SK-N-SH (cell line): ENCODE measurements around the gene DAPP1. TPM values are rescaled to one million over a fixed set of nuclear protein-coding genes. Genes with fewer than 3 reads are reported as not detected.

Source experiments
- CTCF ChIA-PET: fragments of 300-600, 350-600 bp; formaldehyde crosslinking; extraction: SDS; loops from one replicate; lab custom pipeline; 2021; lab: Yijun Ruan, JAX
- POLR2A ChIA-PET: fragments of 350-600 bp; sonication (Branson Sonifier 250); formaldehyde crosslinking; extraction: SDS; loops from one replicate; lab custom pipeline; 2020; ENCODE audit warnings: antibody characterized with exemption, inconsistent platforms; lab: Yijun Ruan, JAX
- DNase-seq: peaks from one replicate; pipeline ENCODE4 v3.0.0; 2012
- H2AFZ ChIP-seq: fragments of 200-600 bp; sonication (generic); 2 replicates; pipeline ENCODE4 v1.8.1; 2016; ENCODE audit warnings: antibody characterized with exemption, mild to moderate bottlenecking, low read depth
- H3F3A ChIP-seq: fragments of 200-600 bp; sonication (generic); replicated peaks from 2 replicates; pipeline ENCODE3; 2016; ENCODE audit warnings: antibody characterized with exemption, mild to moderate bottlenecking; ENCODE audit not compliant: insufficient read depth
- H3K27ac ChIP-seq, 2 experiments: fragments of 200-500 bp in 1 of 2; fragments of 200-600 bp in 1 of 2; sonication (Bioruptor generic) in 1 of 2; sonication (generic), shearing (Covaris generic) in 1 of 2; 2 replicates each; pipeline versions ENCODE4 v1.5.1 to v1.6.1; 2014 to 2016; ENCODE audit warnings: low read depth in 2 of 2, inconsistent platforms in 1 of 2, low read length in 1 of 2, mild to moderate bottlenecking in 1 of 2, mixed read lengths in 1 of 2
- H3K27me3 ChIP-seq: fragments of 200-600 bp; sonication (generic), shearing (Covaris generic); 2 replicates; pipeline ENCODE4 v1.6.1; 2016; ENCODE audit warnings: mixed run types; ENCODE audit not compliant: insufficient read depth
- H3K36me3 ChIP-seq, 2 experiments: fragments of 200-500 bp in 1 of 2; fragments of 200-600 bp in 1 of 2; sonication (Bioruptor generic) in 1 of 2; sonication (generic) in 1 of 2; replicated peaks in 1 of 2; 2 replicates each; pipeline versions ENCODE3 to v1.5.1; 2014 to 2016; ENCODE audit warnings: low read length in 1 of 2, mild to moderate bottlenecking in 1 of 2; ENCODE audit not compliant: insufficient read depth in 2 of 2, control insufficient read depth in 1 of 2
- H3K4me1 ChIP-seq, 2 experiments: fragments of 200-500 bp in 1 of 2; fragments of 200-600 bp in 1 of 2; sonication (Bioruptor generic) in 1 of 2; sonication (generic), shearing (Covaris generic) in 1 of 2; 2 replicates each; pipeline versions ENCODE4 v1.5.1 to v1.6.1; 2014 to 2016; ENCODE audit warnings: low read depth in 1 of 2, low read length in 1 of 2, mixed run types in 1 of 2; ENCODE audit not compliant: insufficient read depth in 2 of 2, control insufficient read depth in 1 of 2
- H3K4me2 ChIP-seq: fragments of 200-600 bp; sonication (generic), shearing (Covaris generic); 2 replicates; pipeline ENCODE4 v1.6.1; 2017; ENCODE audit warnings: mixed run types
- H3K4me3 ChIP-seq, 2 experiments: fragments of 200-500 bp in 1 of 2; fragments of 200-600 bp in 1 of 2; sonication (Bioruptor generic) in 1 of 2; sonication (generic), shearing (Covaris generic) in 1 of 2; 2 replicates each; pipeline versions ENCODE4 v1.5.1 to v1.8.1; 2014 to 2016; ENCODE audit warnings: low read depth in 2 of 2, inconsistent platforms in 1 of 2, low read length in 1 of 2, mild to moderate bottlenecking in 1 of 2, mixed read lengths in 1 of 2, moderate library complexity in 1 of 2
- H3K79me2 ChIP-seq: fragments of 200-600 bp; sonication (generic); 2 replicates; pipeline ENCODE4 v1.8.1; 2017; ENCODE audit warnings: mild to moderate bottlenecking; ENCODE audit not compliant: insufficient read depth
- H3K9ac ChIP-seq: fragments of 200-600 bp; sonication (generic); 2 replicates; pipeline ENCODE4 v1.6.1; 2017; ENCODE audit warnings: mixed run types
- H3K9me2 ChIP-seq: fragments of 200-600 bp; sonication (generic); 2 replicates; pipeline ENCODE4 v1.6.1; 2017; ENCODE audit warnings: mixed run types
- H3K9me3 ChIP-seq: fragments of 200-600 bp; sonication (generic); 2 replicates; pipeline ENCODE4 v1.6.1; 2017; ENCODE audit warnings: mixed run types, mild to moderate bottlenecking, moderate library complexity
- H4K20me1 ChIP-seq: fragments of 200-600 bp; sonication (generic); 2 replicates; pipeline ENCODE4 v1.6.1; 2017; ENCODE audit warnings: mild to moderate bottlenecking, mixed run types; ENCODE audit not compliant: insufficient read depth
- CHD2 ChIP-seq: fragments of 150-350 bp; IDR thresholded peaks from 2 replicates; pipeline ENCODE4 v1.6.1; 2018; ENCODE audit warnings: low read length; ENCODE audit not compliant: partially characterized antibody
- FOXJ3 ChIP-seq: sonication (generic); formaldehyde crosslinking; IDR thresholded peaks from 2 replicates; pipeline ENCODE4 v1.5.1; 2020; ENCODE audit warnings: mild to moderate bottlenecking, missing genetic modification reagents
- GATA2 ChIP-seq: sonication (generic); formaldehyde crosslinking; IDR thresholded peaks from 2 replicates; pipeline ENCODE4 v1.5.0; 2020; ENCODE audit warnings: mild to moderate bottlenecking, missing genetic modification reagents
- MEF2A ChIP-seq: IDR thresholded peaks from 2 replicates; pipeline ENCODE4 v1.4.0; 2012; ENCODE audit warnings: low read depth, borderline replicate concordance
- NFIC ChIP-seq: IDR thresholded peaks from 2 replicates; pipeline ENCODE4 v1.4.0; 2012; ENCODE audit warnings: borderline replicate concordance
- NRF1 ChIP-seq: IDR thresholded peaks from 2 replicates; pipeline ENCODE4 v1.6.1; 2012; ENCODE audit warnings: low read depth, mild to moderate bottlenecking, low read length
- PBX3 ChIP-seq: IDR thresholded peaks from 2 replicates; pipeline ENCODE4; 2012
- POLR2AphosphoS5 ChIP-seq: IDR thresholded peaks from 2 replicates; pipeline ENCODE4 v1.6.1; 2012; ENCODE audit warnings: low read depth, low read length
- RAD21 ChIP-seq: IDR thresholded peaks from 2 replicates; pipeline ENCODE4 v1.6.1; 2012; ENCODE audit warnings: mild to moderate bottlenecking, low read length
- RFX5 ChIP-seq: IDR thresholded peaks from 2 replicates; pipeline ENCODE4 v1.6.1; 2012; ENCODE audit warnings: mild to moderate bottlenecking, improper control_type of control experiment, low read length
- RXRA ChIP-seq: IDR thresholded peaks from 2 replicates; pipeline ENCODE4 v1.4.0; 2012; ENCODE audit warnings: low read depth, mild to moderate bottlenecking, borderline replicate concordance
- SMC3 ChIP-seq: IDR thresholded peaks from 2 replicates; pipeline ENCODE4 v1.6.1; 2012; ENCODE audit warnings: low read depth, low read length, improper control_type of control experiment
- TAF1 ChIP-seq: IDR thresholded peaks from 2 replicates; pipeline ENCODE4 v1.6.1; 2012; ENCODE audit warnings: low read depth, mild to moderate bottlenecking, low read length, moderate library complexity, borderline replicate concordance
- USF1 ChIP-seq: IDR thresholded peaks from 2 replicates; pipeline ENCODE4 v1.4.0; 2012; ENCODE audit warnings: low read depth, borderline replicate concordance
- USF2 ChIP-seq: fragments of 150-350 bp; IDR thresholded peaks from 2 replicates; pipeline ENCODE4 v1.6.1; 2017; ENCODE audit warnings: antibody characterized with exemption, low read length, low read depth, borderline replicate concordance
- YY1 ChIP-seq: IDR thresholded peaks from 2 replicates; pipeline ENCODE4 v1.4.0; 2012; ENCODE audit warnings: low read depth, mild to moderate bottlenecking
- WGBS: methylation state at CpG from one replicate; pipeline ENCODE4 v1.1.6; 2017; ENCODE audit warnings: low lambda C conversion rate; 5-methylcytosine and 5-hydroxymethylcytosine counted together
- polyA plus RNA-seq, 3 experiments: library from polyadenylated mRNA; depleted of rRNA; stranded (reverse); fragments of >200 nt; gene quantifications; 2 replicates each; pipeline ENCODE4 v1.2.3, GENCODE V29; 2012
- TF ChIP-seq, protein P1 (sequence below): fragments of 150-350 bp; IDR thresholded peaks from 2 replicates; pipeline ENCODE4 v1.6.1; 2016; ENCODE audit warnings: mild to moderate bottlenecking, low read depth, low read length
- TF ChIP-seq, protein P2 (sequence below): IDR thresholded peaks from 2 replicates; pipeline ENCODE4 v1.4.0; 2012; ENCODE audit warnings: low read depth

DAPP1 gene
- polyA plus RNA-seq, 1 of the 3 experiments (the other 2 are of a cell fraction): not detected

- no peak for DNase-seq
- TF ChIP-seq NRF1 (no peak), USF2 (no peak), USF1 (no peak), PBX3 (no peak)
- whole genome bisulfite sequencing: 61% methylated on average over 5 of the region's 5 CpGs
- Histone ChIP-seq H3K36me3 (no peaks in the 10 kb centered on the region), H3K4me2 (no peak overlapping the region), H3F3A (no peaks in the 10 kb centered on the region), H3K9me2 (no peaks in the 10 kb centered on the region), H3K4me3 (no peak overlapping the region), H3K9ac (no peak overlapping the region), H3K27ac (no peak overlapping the region), H2AFZ (no peak overlapping the region), H4K20me1 (no peaks in the 10 kb centered on the region), H3K27me3 (no peaks in the 10 kb centered on the region; the same call in 1 of the 2 replicates), H3K4me1 (no peaks in the 10 kb centered on the region), H3K9me3 (no peaks in the 10 kb centered on the region), H3K79me2 (no peaks in the 10 kb centered on the region)
- CTCF ChIA-PET: no interaction called here
- POLR2A ChIA-PET: no interaction called here
Measured at GRCh38 chr4:99833756-99834155, 17.1 kb downstream of the DAPP1 start.

DNA sequence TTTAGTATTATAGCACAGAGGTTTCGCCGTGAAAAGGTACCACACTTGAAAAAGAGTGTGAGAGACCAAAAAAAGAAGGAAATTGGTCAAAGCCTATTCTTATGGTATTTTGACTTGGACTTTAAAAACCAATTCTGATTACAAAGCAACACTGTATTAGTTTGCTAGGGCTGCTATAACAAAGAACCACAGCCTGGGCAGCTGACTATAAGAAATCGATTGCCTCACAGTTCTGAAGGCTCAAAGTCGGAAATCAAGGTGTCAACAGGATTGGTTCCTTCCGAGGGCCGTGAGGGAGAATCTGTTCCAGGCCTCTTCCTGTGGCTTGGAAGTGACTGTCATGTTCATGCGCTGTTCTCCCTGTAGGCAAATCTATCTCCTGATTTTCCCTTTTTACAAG is 17.9 kb downstream of the DAPP1 start:
- H3K4me1 ChIP-seq: no peaks in the 10 kb centered on the region
- WGBS: 75% methylated on average over 7 of the region's 7 CpGs
- CTCF ChIA-PET: no interaction called here

GRCh38 chr4:99835942-99836341 is 19.3 kb downstream of the DAPP1 start:
- Histone ChIP-seq H3K4me1 (no peaks in the 10 kb centered on the region), H2AFZ (no peak overlapping the region), H3F3A (no peaks in the 10 kb centered on the region), H3K4me2 (no peak overlapping the region), H3K27ac (no peak overlapping the region), H3K79me2 (no peaks in the 10 kb centered on the region), H4K20me1 (no peaks in the 10 kb centered on the region), H3K36me3 (no peaks in the 10 kb centered on the region), H3K4me3 (no peak overlapping the region), H3K9me3 (no peaks in the 10 kb centered on the region), H3K9ac (no peak overlapping the region), H3K27me3 (no peaks in the 10 kb centered on the region), H3K9me2 (no peaks in the 10 kb centered on the region)
- no peak for DNase-seq
- WGBS: 88% methylated on average over 2 of the region's 2 CpGs
- CTCF ChIA-PET: no interaction called here
- POLR2A ChIA-PET: no interaction called here
- TF ChIP-seq CHD2: no peak
- TF ChIP-seq NFIC: no peak
- TF ChIP-seq USF2: no peak
- TF ChIP-seq POLR2AphosphoS5: no peak
- TF ChIP-seq NRF1: no peak
- TF ChIP-seq MEF2A: no peak
- no peak for TF ChIP-seq TAF1
- no peak for TF ChIP-seq SMC3
- TF ChIP-seq FOXJ3 (CRISPR knock-in tag): no peak
- TF ChIP-seq YY1: no peak
- TF ChIP-seq RXRA: no peak
- TF ChIP-seq, protein P1, sequence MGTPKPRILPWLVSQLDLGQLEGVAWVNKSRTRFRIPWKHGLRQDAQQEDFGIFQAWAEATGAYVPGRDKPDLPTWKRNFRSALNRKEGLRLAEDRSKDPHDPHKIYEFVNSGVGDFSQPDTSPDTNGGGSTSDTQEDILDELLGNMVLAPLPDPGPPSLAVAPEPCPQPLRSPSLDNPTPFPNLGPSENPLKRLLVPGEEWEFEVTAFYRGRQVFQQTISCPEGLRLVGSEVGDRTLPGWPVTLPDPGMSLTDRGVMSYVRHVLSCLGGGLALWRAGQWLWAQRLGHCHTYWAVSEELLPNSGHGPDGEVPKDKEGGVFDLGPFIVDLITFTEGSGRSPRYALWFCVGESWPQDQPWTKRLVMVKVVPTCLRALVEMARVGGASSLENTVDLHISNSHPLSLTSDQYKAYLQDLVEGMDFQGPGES: no peak
- TF ChIP-seq, protein P2, sequence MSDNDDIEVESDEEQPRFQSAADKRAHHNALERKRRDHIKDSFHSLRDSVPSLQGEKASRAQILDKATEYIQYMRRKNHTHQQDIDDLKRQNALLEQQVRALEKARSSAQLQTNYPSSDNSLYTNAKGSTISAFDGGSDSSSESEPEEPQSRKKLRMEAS: no peak

More for the DNA sequence above, 17.9 kb downstream of the DAPP1 start:
- Histone ChIP-seq H3K36me3 (no peaks in the 10 kb centered on the region), H3K9me2 (no peaks in the 10 kb centered on the region), H3K4me3 (no peak overlapping the region), H4K20me1 (no peaks in the 10 kb centered on the region), H3K79me2 (no peaks in the 10 kb centered on the region), H3K27me3 (no peaks in the 10 kb centered on the region; the same call in 1 of the 2 replicates), H3K9me3 (no peaks in the 10 kb centered on the region), H2AFZ (no peak overlapping the region), H3F3A (no peaks in the 10 kb centered on the region), H3K27ac (no peak overlapping the region), H3K9ac (no peak overlapping the region), H3K4me2 (no peak overlapping the region)
- POLR2A ChIA-PET: no interaction called here
- DNase-seq: no peak
- TF ChIP-seq GATA2 (CRISPR knock-in tag): no peak
- no peak for TF ChIP-seq RAD21
- no peak for TF ChIP-seq RFX5
